ENCODE results near the gene ZNRF4. TPM values are rescaled to one million over a fixed set of nuclear protein-coding genes. Genes with fewer than 3 reads are reported as not detected.

Gene ZNRF4
- total RNA-seq, 1 experiment from 2014 or later, result not detected

DNA sequence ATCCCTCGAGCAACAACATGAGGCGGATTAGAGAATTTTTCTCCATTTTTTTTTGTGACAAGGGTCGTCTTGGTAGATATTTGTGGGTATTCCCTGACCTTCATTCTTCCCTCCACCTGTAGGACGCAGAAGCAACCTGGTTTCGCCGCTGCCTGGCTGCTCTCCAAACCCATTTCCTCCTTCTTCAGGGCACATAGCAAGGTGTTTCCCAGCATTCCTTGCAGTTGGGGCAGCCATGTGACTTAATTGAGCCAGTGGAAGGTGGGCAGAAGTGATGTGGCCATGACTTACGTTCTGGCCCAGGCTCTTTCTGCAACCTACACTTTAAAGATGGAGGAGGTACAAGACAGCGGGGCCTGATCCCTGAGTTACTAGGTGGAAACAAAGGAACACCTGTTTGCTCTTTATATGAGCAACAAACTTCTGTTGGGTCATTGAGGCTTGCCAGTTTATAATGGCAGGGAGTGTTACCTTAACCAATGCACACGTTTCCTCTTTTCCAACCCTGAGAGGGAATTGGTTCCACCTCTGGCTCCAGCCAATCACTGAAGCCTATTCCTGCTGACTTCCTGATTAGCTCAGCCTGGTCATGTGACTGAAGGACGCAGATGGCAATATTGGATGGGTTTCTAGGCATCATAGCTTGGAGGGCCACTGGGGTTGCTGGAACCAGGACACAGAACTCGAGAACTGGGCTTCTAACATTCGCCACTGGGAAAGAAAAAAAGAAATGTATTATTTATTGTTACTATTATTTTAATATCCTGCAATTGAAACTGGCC lies 30.8 kb upstream of the ZNRF4 start:
- H3K27ac Mint-ChIP-seq, result no peak overlapping the region
- peaks cover 13% of the 10 kb centered on the region for H3K9me3 Mint-ChIP-seq
- CTCF ChIA-PET, result interaction anchor here (0.6 kb wide), 1 partner anchor 48 kb away, joined by 3 read pairs; no protein-coding TSS in a partner anchor
- peaks cover 37% of the 10 kb centered on the region for H3K27me3 Mint-ChIP-seq (ENCODE audit: low read depth)
- TF ChIP-seq, protein P1, sequence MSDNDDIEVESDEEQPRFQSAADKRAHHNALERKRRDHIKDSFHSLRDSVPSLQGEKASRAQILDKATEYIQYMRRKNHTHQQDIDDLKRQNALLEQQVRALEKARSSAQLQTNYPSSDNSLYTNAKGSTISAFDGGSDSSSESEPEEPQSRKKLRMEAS (CRISPR knock-in tag; IDR thresholded peaks at IDR 0.05), result no peak
- TF ChIP-seq, protein P2, sequence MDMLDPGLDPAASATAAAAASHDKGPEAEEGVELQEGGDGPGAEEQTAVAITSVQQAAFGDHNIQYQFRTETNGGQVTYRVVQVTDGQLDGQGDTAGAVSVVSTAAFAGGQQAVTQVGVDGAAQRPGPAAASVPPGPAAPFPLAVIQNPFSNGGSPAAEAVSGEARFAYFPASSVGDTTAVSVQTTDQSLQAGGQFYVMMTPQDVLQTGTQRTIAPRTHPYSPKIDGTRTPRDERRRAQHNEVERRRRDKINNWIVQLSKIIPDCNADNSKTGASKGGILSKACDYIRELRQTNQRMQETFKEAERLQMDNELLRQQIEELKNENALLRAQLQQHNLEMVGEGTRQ (CRISPR knock-in tag; IDR thresholded peaks at IDR 0.05), result peak; percentile 68
- TF ChIP-seq ETV6 (CRISPR knock-in tag; IDR thresholded peaks at IDR 0.05), result no peak
- H3K36me3 Mint-ChIP-seq, result no peaks in the 10 kb centered on the region
- H3K4me1 Mint-ChIP-seq, result peaks cover 16% of the 10 kb centered on the region
- DNase-seq (ENCODE audit: low spot score) (no peak), ATAC-seq (no peak)
- POLR2A ChIA-PET, result no interaction called here
- H3K4me3 Mint-ChIP-seq, result no peak overlapping the region

DNA sequence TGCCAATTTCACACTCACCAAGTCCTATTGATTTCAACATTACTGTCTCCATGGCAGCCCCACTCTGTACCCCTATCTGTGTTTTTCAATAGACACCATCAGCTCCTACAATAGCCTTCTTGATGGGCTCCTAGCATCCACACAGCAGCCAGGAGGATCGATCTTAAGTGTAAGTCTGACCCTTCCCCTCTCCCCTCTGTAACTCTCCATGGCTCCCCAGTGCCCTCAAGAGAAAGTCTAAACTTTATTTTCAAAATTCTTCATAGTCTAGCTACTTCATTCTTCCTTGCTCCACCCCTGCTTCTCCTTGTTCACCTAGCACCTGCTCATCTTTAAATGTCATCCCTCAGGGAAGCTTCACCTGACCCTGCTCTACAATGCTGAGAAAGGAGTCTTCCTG lies 30.0 kb upstream of the ZNRF4 start:
- no peak for ATAC-seq
- H3K9me3 Mint-ChIP-seq, result peaks cover 13% of the 10 kb centered on the region
- no peaks in the 10 kb centered on the region for H3K36me3 Mint-ChIP-seq
- no peak overlapping the region for H3K4me3 Mint-ChIP-seq
- POLR2A ChIA-PET, result no interaction called here
- DNase-seq (ENCODE audit: low spot score), result no peak
- CTCF ChIA-PET, result interaction anchor here (0.6 kb wide), 1 partner anchor 49 kb away, joined by 3 read pairs; no protein-coding TSS in a partner anchor
- TF ChIP-seq RORB (CRISPR knock-in tag; IDR thresholded peaks at IDR 0.05) (no peak), CREM (CRISPR knock-in tag; IDR thresholded peaks at IDR 0.05) (no peak), GTF2I (CRISPR knock-in tag; conservative IDR thresholded peaks at IDR 0.05) (no peak), TCF7 (CRISPR knock-in tag; IDR thresholded peaks at IDR 0.05; ENCODE audit: low read depth) (no peak), TP53 (CRISPR knock-in tag; IDR thresholded peaks at IDR 0.05) (no peak), ETV6 (CRISPR knock-in tag; IDR thresholded peaks at IDR 0.05) (no peak)
- TF ChIP-seq, protein P3, sequence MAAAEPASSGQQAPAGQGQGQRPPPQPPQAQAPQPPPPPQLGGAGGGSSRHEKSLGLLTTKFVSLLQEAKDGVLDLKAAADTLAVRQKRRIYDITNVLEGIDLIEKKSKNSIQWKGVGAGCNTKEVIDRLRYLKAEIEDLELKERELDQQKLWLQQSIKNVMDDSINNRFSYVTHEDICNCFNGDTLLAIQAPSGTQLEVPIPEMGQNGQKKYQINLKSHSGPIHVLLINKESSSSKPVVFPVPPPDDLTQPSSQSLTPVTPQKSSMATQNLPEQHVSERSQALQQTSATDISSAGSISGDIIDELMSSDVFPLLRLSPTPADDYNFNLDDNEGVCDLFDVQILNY (CRISPR knock-in tag; IDR thresholded peaks at IDR 0.05), result no peak
- TF ChIP-seq, protein P4, sequence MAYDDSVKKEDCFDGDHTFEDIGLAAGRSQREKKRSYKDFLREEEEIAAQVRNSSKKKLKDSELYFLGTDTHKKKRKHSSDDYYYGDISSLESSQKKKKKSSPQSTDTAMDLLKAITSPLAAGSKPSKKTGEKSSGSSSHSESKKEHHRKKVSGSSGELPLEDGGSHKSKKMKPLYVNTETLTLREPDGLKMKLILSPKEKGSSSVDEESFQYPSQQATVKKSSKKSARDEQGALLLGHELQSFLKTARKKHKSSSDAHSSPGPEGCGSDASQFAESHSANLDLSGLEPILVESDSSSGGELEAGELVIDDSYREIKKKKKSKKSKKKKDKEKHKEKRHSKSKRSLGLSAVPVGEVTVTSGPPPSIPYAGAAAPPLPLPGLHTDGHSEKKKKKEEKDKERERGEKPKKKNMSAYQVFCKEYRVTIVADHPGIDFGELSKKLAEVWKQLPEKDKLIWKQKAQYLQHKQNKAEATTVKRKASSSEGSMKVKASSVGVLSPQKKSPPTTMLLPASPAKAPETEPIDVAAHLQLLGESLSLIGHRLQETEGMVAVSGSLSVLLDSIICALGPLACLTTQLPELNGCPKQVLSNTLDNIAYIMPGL (CRISPR knock-in tag; IDR thresholded peaks at IDR 0.05), result no peak
- TF ChIP-seq, protein P2 (CRISPR knock-in tag; IDR thresholded peaks at IDR 0.05), result no peak
- H3K27ac Mint-ChIP-seq, result no peak overlapping the region
- H3K27me3 Mint-ChIP-seq (ENCODE audit: low read depth), result peaks cover 37% of the 10 kb centered on the region
- H3K4me1 Mint-ChIP-seq, result peaks cover 16% of the 10 kb centered on the region

DNA sequence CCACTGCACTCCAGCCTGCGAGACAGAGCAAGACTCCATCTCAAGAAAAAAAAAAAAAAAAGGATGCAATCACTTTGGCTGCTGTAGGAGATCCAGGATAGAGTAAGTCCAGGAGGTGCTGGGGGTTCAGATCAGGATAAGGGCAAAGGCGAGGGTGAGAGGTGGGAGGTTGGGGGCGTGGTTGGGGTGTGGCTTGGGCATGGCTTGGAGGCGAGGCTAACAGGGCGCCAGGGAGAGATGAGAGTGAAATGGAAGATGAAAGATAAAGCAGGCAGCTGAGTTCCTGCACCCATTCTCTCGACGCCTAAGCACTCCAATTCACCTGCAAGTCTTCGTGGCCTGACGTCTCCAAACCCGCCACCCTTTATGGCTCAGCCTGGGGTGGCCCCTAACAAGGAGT lies 25.0 kb upstream of the ZNRF4 start:
- peaks cover 17% of the 10 kb centered on the region for H3K4me1 Mint-ChIP-seq
- no peak overlapping the region for H3K4me3 Mint-ChIP-seq
- TF ChIP-seq NFATC4 (CRISPR knock-in tag; IDR thresholded peaks at IDR 0.05) (no peak), GABPB1 (CRISPR knock-in tag; IDR thresholded peaks at IDR 0.05) (no peak), FOXK1 (CRISPR knock-in tag; IDR thresholded peaks at IDR 0.05) (no peak)
- TF ChIP-seq, protein P5, sequence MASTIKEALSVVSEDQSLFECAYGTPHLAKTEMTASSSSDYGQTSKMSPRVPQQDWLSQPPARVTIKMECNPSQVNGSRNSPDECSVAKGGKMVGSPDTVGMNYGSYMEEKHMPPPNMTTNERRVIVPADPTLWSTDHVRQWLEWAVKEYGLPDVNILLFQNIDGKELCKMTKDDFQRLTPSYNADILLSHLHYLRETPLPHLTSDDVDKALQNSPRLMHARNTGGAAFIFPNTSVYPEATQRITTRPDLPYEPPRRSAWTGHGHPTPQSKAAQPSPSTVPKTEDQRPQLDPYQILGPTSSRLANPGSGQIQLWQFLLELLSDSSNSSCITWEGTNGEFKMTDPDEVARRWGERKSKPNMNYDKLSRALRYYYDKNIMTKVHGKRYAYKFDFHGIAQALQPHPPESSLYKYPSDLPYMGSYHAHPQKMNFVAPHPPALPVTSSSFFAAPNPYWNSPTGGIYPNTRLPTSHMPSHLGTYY (CRISPR knock-in tag; IDR thresholded peaks at IDR 0.05), result no peak
- TF ChIP-seq, protein P6, sequence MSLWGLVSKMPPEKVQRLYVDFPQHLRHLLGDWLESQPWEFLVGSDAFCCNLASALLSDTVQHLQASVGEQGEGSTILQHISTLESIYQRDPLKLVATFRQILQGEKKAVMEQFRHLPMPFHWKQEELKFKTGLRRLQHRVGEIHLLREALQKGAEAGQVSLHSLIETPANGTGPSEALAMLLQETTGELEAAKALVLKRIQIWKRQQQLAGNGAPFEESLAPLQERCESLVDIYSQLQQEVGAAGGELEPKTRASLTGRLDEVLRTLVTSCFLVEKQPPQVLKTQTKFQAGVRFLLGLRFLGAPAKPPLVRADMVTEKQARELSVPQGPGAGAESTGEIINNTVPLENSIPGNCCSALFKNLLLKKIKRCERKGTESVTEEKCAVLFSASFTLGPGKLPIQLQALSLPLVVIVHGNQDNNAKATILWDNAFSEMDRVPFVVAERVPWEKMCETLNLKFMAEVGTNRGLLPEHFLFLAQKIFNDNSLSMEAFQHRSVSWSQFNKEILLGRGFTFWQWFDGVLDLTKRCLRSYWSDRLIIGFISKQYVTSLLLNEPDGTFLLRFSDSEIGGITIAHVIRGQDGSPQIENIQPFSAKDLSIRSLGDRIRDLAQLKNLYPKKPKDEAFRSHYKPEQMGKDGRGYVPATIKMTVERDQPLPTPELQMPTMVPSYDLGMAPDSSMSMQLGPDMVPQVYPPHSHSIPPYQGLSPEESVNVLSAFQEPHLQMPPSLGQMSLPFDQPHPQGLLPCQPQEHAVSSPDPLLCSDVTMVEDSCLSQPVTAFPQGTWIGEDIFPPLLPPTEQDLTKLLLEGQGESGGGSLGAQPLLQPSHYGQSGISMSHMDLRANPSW (CRISPR knock-in tag; conservative IDR thresholded peaks at IDR 0.05; ENCODE audit: low read depth), result no peak
- no peaks in the 10 kb centered on the region for H3K36me3 Mint-ChIP-seq
- ChIA-PET POLR2A (no interaction called here), CTCF (interaction anchor here (0.9 kb wide), 1 partner anchor 53 kb away, joined by 3 read pairs; no protein-coding TSS in a partner anchor)
- peaks cover 47% of the 10 kb centered on the region for H3K27me3 Mint-ChIP-seq (ENCODE audit: low read depth)
- H3K27ac Mint-ChIP-seq, result no peak overlapping the region
- ATAC-seq (peak; percentile 96), DNase-seq (ENCODE audit: low spot score) (peak; percentile 68)
- no peaks in the 10 kb centered on the region for H3K9me3 Mint-ChIP-seq

All from WTC11 (cell line).